Panc1 (cell line): ENCODE data around the gene FAM162A. TPM values are rescaled to one million over a fixed set of nuclear protein-coding genes. Genes with fewer than 3 reads are reported as not detected.

ENCODE experiments used
- ATAC-seq: fragments of 200-7000 bp; cut with Tn5 transposase; 2 replicates; pipeline ENCODE4 v1.9.1; 2020; ENCODE audit warnings: mild to moderate bottlenecking, moderate library complexity
- Bru-seq: library from RNA; stranded (reverse); fragments of 400-500 nt; gene quantifications from one replicate; lab custom pipeline; 2021; lab: Mats Ljungman, UMichigan
- BruChase-seq, 2 experiments: library from RNA; stranded (reverse); fragments of 400-500 nt; gene quantifications; one replicate each; lab custom pipeline; 2021; lab: Mats Ljungman, UMichigan
- BruUV-seq: library from RNA; stranded (reverse); fragments of 400-500 nt; replicated peaks from 2 replicates; lab custom pipeline; 2021; lab: Mats Ljungman, UMichigan
- CTCF ChIA-PET: fragments of 300-600 bp; sonication (Branson Sonifier 250); formaldehyde crosslinking; loops from one replicate; lab custom pipeline; 2022; ENCODE audit warnings: antibody characterized with exemption; lab: Charles Lee
- POLR2A ChIA-PET: fragments of 300-600 bp; sonication (Branson Sonifier 250); formaldehyde crosslinking; loops from one replicate; lab custom pipeline; 2022; ENCODE audit warnings: antibody characterized with exemption; lab: Charles Lee
- DNase-seq: peaks from one replicate; pipeline ENCODE4 v3.0.0-alpha.2; 2010; ENCODE audit warnings: low read depth, low spot score
- H3K27ac ChIP-seq: 2 replicates; pipeline ENCODE4 v1.5.1; 2011; ENCODE audit warnings: mild to moderate bottlenecking, low read length, inconsistent platforms
- H3K27me3 ChIP-seq: fragments of 200-500 bp; sonication (Bioruptor generic); 2 replicates; pipeline ENCODE4 v1.6.0; 2014; ENCODE audit warnings: low read length, inconsistent platforms; ENCODE audit not compliant: control insufficient read depth, insufficient read depth
- H3K36me3 ChIP-seq: fragments of 200-500 bp; sonication (Bioruptor generic); 2 replicates; pipeline ENCODE4 v1.5.1; 2014; ENCODE audit warnings: inconsistent platforms, mild to moderate bottlenecking, low read length, moderate library complexity; ENCODE audit not compliant: control insufficient read depth, insufficient read depth
- H3K4me1 ChIP-seq: 2 replicates; pipeline ENCODE4 v1.5.1; 2011; ENCODE audit warnings: inconsistent platforms, mild to moderate bottlenecking, low read length, moderate library complexity; ENCODE audit not compliant: control insufficient read depth, insufficient read depth
- H3K4me3 ChIP-seq, 2 experiments: 2 replicates each; pipeline ENCODE4 v1.5.1; 2011 to 2012; ENCODE audit warnings: low read depth in 2 of 2, low read length in 2 of 2, mild to moderate bottlenecking in 2 of 2, inconsistent platforms in 1 of 2, moderate library complexity in 1 of 2
- H3K9me3 ChIP-seq: fragments of 200-500 bp; sonication (Bioruptor generic); 2 replicates; pipeline ENCODE4 v1.5.1; 2014; ENCODE audit warnings: low read depth, mild to moderate bottlenecking, inconsistent platforms, low read length, moderate library complexity; ENCODE audit not compliant: control insufficient read depth, insufficient read depth
- POLR2AphosphoS5 ChIP-seq: IDR thresholded peaks from 2 replicates; pipeline ENCODE4 v1.6.1; 2012; ENCODE audit warnings: mild to moderate bottlenecking, low read depth, low read length, moderate library complexity
- SIN3A ChIP-seq: IDR thresholded peaks from 2 replicates; pipeline ENCODE4 v1.6.1; 2012; ENCODE audit warnings: low read depth, mild to moderate bottlenecking, low read length, moderate library complexity, borderline replicate concordance; ENCODE audit not compliant: insufficient read depth
- TCF7L2 ChIP-seq: IDR thresholded peaks from 2 replicates; pipeline ENCODE4 v1.6.1; 2011; ENCODE audit warnings: mild to moderate bottlenecking, low read depth, low read length, inconsistent platforms
- in situ Hi-C: cut with HindIII; loops from 2 replicates; pipeline ENCODE4 v1.10.0; 2016; ENCODE audit warnings: low sequenced_read_pairs, low pct_unique_long_range_greater_than_20kb
- intact Hi-C: fragments of 100-400 bp; cut with micrococcal nuclease; formaldehyde crosslinking; loops from one replicate; pipeline ENCODE4 v1.10.0; 2022; ENCODE audit not compliant: unreplicated experiment
- long read RNA-seq: library from polyadenylated mRNA; unstranded; transcript quantifications from one replicate; pipeline ENCODE4 v2.0.0, GENCODE V29; 2021; ENCODE audit not compliant: unreplicated experiment
- polyA plus RNA-seq: library from polyadenylated mRNA; unstranded; fragments of >200 nt; gene quantifications from one replicate; pipeline ENCODE4 v1.2.1, GENCODE V29; 2012; ENCODE audit warnings: missing spikeins; ENCODE audit not compliant: insufficient read length
- total RNA-seq: library from RNA; stranded (reverse); gene quantifications from one replicate; pipeline ENCODE4 v1.2.1, GENCODE V29; 2021; ENCODE audit not compliant: unreplicated experiment
- TF ChIP-seq, protein P1 (sequence below): fragments of 450-650 bp; IDR thresholded peaks from 2 replicates; pipeline ENCODE4 v1.5.1; 2017; ENCODE audit warnings: mild to moderate bottlenecking
- TF ChIP-seq, protein P2 (sequence below), 2 experiments: IDR thresholded peaks; 2 replicates each; pipeline ENCODE4 v1.6.1; 2011 to 2012; ENCODE audit warnings: low read depth in 2 of 2, control low read depth in 1 of 2, low read length in 1 of 2, mild to moderate bottlenecking in 1 of 2, moderate library complexity in 1 of 2; ENCODE audit not compliant: insufficient read depth in 1 of 2

The FAM162A gene, protein sequence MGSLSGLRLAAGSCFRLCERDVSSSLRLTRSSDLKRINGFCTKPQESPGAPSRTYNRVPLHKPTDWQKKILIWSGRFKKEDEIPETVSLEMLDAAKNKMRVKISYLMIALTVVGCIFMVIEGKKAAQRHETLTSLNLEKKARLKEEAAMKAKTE
- 59.6 TPM for total RNA-seq
- polyA plus RNA-seq, result 92.9 TPM
- Bru-seq, nascent RNA, result percentile 72 among the genes with signal in this experiment
- BruChase-seq, experiment 1, labeled RNA remaining after a 2-hour chase, result percentile 57 among the genes with signal in this experiment
- BruChase-seq, experiment 2, labeled RNA remaining after a 6-hour chase, result percentile 61 among the genes with signal in this experiment
- long read RNA-seq, transcript FAM162A-203 (5 exons, 3,052 nt), result major isoform, 70 of 91 reads
- long read RNA-seq, partial matches to known transcripts, result 20 of 91 reads
- long read RNA-seq, other reads (novel, unspliced or antisense), result 1 of 91 reads

DNA sequence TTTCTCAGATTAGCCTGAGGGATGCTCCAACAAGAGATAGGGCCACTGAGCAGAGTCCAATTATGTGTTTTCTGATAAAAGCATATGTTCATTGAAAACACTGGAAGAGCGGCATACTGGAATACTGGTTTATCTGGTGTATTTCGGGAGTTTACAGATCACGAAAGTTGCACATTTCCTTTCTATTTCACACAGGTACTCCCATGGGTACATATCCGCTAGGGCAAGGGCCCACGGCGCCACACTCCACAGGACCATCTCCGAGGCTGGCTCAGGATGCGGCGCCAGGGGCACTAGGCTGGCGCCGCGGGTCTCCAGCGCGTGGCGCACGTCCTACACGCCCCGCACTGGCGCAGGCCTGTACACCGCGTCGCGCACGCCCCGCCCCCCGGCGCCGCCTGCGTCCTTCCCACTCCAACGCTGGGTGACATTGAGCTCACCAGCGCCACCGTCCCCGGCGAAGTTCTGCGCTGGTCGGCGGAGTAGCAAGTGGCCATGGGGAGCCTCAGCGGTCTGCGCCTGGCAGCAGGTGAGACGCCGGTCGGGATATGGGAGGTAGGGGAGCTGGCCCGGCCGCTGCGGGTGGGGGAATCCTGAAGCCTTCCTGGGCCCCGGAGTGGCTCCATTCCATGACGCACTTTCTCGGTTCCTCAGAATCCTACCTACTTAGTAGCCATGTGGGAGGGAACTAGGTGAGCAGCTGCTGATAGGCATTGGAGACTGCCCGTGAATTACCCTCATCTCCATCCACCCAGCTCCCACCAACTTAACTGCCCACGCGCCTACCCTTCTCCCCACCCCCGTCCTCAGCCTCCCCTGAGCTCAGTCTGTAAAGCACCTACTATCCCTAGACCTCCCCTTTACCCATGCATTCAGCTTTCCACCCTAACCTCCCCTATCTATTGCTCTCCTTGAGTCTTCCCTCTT is at the start of gene FAM162A:
Gene FAM162A (plus strand): TSS at position 412 of the 927 bp plus-strand sequence. CDS start 84 bp downstream, at position 496.
- ATAC-seq (peak; percentile 99), DNase-seq (peak; percentile 74)
- CTCF ChIA-PET, result interaction anchor here (0.6 to 1.5 kb wide), 6 partner anchors 9 to 837 kb away, joined by 3 to 10 read pairs (median 5); partner anchors contain the start of gene WDR5B
- peak within 1 kb of the TSS; percentile 94 for H3K27ac ChIP-seq
- TF ChIP-seq TCF7L2 (0 out of 2 replicates have a peak, but pooled peaks have one; percentile 35), SIN3A (peak; percentile 87; the same call in 1 of the 2 replicates), POLR2AphosphoS5 (peak; percentile 89)
- TF ChIP-seq, protein P1, sequence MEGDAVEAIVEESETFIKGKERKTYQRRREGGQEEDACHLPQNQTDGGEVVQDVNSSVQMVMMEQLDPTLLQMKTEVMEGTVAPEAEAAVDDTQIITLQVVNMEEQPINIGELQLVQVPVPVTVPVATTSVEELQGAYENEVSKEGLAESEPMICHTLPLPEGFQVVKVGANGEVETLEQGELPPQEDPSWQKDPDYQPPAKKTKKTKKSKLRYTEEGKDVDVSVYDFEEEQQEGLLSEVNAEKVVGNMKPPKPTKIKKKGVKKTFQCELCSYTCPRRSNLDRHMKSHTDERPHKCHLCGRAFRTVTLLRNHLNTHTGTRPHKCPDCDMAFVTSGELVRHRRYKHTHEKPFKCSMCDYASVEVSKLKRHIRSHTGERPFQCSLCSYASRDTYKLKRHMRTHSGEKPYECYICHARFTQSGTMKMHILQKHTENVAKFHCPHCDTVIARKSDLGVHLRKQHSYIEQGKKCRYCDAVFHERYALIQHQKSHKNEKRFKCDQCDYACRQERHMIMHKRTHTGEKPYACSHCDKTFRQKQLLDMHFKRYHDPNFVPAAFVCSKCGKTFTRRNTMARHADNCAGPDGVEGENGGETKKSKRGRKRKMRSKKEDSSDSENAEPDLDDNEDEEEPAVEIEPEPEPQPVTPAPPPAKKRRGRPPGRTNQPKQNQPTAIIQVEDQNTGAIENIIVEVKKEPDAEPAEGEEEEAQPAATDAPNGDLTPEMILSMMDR, result peak; percentile 95
- TF ChIP-seq, protein P2, sequence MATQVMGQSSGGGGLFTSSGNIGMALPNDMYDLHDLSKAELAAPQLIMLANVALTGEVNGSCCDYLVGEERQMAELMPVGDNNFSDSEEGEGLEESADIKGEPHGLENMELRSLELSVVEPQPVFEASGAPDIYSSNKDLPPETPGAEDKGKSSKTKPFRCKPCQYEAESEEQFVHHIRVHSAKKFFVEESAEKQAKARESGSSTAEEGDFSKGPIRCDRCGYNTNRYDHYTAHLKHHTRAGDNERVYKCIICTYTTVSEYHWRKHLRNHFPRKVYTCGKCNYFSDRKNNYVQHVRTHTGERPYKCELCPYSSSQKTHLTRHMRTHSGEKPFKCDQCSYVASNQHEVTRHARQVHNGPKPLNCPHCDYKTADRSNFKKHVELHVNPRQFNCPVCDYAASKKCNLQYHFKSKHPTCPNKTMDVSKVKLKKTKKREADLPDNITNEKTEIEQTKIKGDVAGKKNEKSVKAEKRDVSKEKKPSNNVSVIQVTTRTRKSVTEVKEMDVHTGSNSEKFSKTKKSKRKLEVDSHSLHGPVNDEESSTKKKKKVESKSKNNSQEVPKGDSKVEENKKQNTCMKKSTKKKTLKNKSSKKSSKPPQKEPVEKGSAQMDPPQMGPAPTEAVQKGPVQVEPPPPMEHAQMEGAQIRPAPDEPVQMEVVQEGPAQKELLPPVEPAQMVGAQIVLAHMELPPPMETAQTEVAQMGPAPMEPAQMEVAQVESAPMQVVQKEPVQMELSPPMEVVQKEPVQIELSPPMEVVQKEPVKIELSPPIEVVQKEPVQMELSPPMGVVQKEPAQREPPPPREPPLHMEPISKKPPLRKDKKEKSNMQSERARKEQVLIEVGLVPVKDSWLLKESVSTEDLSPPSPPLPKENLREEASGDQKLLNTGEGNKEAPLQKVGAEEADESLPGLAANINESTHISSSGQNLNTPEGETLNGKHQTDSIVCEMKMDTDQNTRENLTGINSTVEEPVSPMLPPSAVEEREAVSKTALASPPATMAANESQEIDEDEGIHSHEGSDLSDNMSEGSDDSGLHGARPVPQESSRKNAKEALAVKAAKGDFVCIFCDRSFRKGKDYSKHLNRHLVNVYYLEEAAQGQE (IDR thresholded peaks at IDR 0.05; ENCODE audit: insufficient read depth in 1 of 2, low read depth in 2 of 2, low read length in 1 of 2), result peak in 1 of 2 experiments; percentile 71; a peak in 1 of 4 replicates
- no peaks in the 10 kb centered on the region for H3K9me3 ChIP-seq
- intact Hi-C loops (loop anchor here (1.0 to 10.0 kb wide), 2 partner anchors 32 to 549 kb away; partner anchors contain the start of genes EAF2, IQCB1 and WDR5B), in situ Hi-C loops (no loop called here)
- H3K27me3 ChIP-seq, result no peaks in the 10 kb centered on the region
- H3K4me3 ChIP-seq, result peak within 1 kb of the TSS; percentile 66 to 93
- H3K4me1 ChIP-seq, result peaks cover 5% of the 10 kb centered on the region; the same call in 1 of the 2 replicates
- POLR2A ChIA-PET, result interaction anchor here (0.6 to 1.3 kb wide), 6 partner anchors 9 to 812 kb away, joined by 3 to 5 read pairs (median 4); partner anchors contain the start of gene WDR5B
- BruUV-seq, result no TSS peak
- peaks cover 3% of the 10 kb centered on the region; the same call in 1 of the 2 replicates for H3K36me3 ChIP-seq

DNA sequence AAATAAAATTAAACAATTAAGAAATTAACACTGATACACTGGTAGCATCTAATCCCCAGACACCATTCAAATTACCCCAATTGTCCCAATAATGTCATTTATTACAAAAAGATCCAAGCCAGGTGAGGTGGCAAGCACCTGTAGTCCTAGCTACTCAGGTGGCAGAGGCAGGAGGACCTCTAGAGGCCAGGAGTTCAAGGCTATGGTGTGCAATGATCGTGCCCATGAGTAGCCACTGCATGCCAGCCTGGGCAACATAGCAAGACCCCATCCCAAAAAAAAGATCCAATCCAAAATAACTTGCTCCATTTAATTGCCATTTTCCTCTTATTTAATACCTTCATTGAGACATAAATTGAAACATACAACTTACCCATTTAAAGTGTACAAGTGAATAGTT is 41.2 kb upstream of the FAM162A start:
- Histone ChIP-seq H3K36me3 (no peaks in the 10 kb centered on the region), H3K27ac (no peak overlapping the region), H3K4me1 (no peaks in the 10 kb centered on the region), H3K27me3 (no peaks in the 10 kb centered on the region), H3K9me3 (no peaks in the 10 kb centered on the region), H3K4me3 (no peak overlapping the region)
- DNase-seq (no peak), ATAC-seq (no peak)
- in situ Hi-C loops, result no loop called here
- TF ChIP-seq POLR2AphosphoS5 (no peak), SIN3A (no peak), TCF7L2 (no peak)
- TF ChIP-seq, protein P1, result no peak
- TF ChIP-seq, protein P2 (IDR thresholded peaks at IDR 0.05; ENCODE audit: insufficient read depth in 1 of 2, low read depth in 2 of 2, low read length in 1 of 2), result no peak
- CTCF ChIA-PET, result no interaction called here
- no TSS peak for BruUV-seq
- POLR2A ChIA-PET, result no interaction called here
- intact Hi-C loops, result no loop called here
